Smooth muscle cell of the brain vasculature (primary cell): ENCODE data around the gene LRRC1.

Experiments
- DNase-seq: peaks from one replicate; pipeline ENCODE4 v3.0.0-alpha.2; 2012; ENCODE audit warnings: low read depth, low spot score

Gene LRRC1

GRCh38 chr6:53960311-53960710 is 165.5 kb downstream of the LRRC1 start:
- DNase-seq, result no peak

- no peak for DNase-seq
Measured at GRCh38 chr6:53961679-53962370, 167.0 kb downstream of the LRRC1 start.

- DNase-seq, result no peak
Measured at GRCh38 chr6:53962646-53963045, 167.8 kb downstream of the LRRC1 start.

GRCh38 chr6:53967415-53967814 is 172.6 kb downstream of the LRRC1 start:
- no peak for DNase-seq
